ENCODE measurements around the gene ABCC4.

DNA sequence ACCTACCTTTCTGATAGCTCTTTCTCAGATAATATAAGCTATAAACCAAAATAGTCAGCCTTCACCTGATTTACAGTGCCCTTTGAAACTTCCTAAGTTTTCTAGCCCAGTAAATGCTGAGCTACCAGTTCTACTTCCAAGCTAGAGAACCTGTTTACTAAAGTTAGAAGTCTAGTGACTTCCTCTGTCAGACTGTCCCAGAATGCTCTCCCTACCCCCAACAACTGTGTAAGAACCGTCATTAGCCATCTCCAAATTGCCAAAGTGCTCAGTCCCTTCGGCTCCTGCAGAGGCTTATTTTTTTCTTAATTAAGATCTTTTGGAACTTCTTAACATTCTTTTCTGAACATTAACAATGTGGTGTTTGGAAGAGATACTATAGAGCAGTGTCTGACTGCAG is 3.2 kb upstream of the ABCC4 start:
- TF ChIP-seq POLR2A (IDR thresholded peaks at IDR 0.05) (no peak), CTCF (IDR thresholded peaks at IDR 0.05) (no peak)

Measured in vagina (tissue), 2 donors.